CD4-positive, alpha-beta T cell (primary cell): ENCODE measurements around the gene TMEM45A. TPM values are rescaled to one million over a fixed set of nuclear protein-coding genes. Genes with fewer than 3 reads are reported as not detected.
A peak's percentile ranks its signal among the peaks of the same experiment; 100 is the strongest.

Source experiments
- ATAC-seq: fragments of 200-7000 bp; cut with Tn5 transposase; one replicate; pipeline ENCODE4 v1.10.0; 2022; ENCODE audit warnings: mild to moderate bottlenecking; ENCODE audit not compliant: poor library complexity
- CTCF ChIA-PET: fragments of 350-600 bp; sonication (Branson Sonifier 250); formaldehyde crosslinking; loops from one replicate; lab custom pipeline; 2021; ENCODE audit warnings: antibody characterized with exemption, inconsistent platforms; lab: Charles Lee
- POLR2A ChIA-PET: fragments of 350-600 bp; sonication (Branson Sonifier 250); formaldehyde crosslinking; loops from one replicate; lab custom pipeline; 2021; ENCODE audit warnings: antibody characterized with exemption, inconsistent platforms; lab: Charles Lee
- DNase-seq, 14 experiments: peaks; one replicate each; pipeline ENCODE4 v3.0.0-alpha.2; 2013 to 2020; ENCODE audit warnings: mixed read lengths in 2 of 14
- H3K27ac ChIP-seq, 2 donors: one replicate each; pipeline versions ENCODE4 v1.5.1 to v1.7.0; 2013; ENCODE audit warnings: low read length in 2 of 2, low read depth in 1 of 2, mild to moderate bottlenecking in 1 of 2
- H3K27me3 ChIP-seq, 2 experiments: 1 replicate in 1 of 2; 2 replicates in 1 of 2; pipeline versions ENCODE4 v1.6.1 to v1.7.0; 2013; ENCODE audit warnings: low read length in 2 of 2, control low read depth in 1 of 2, mild to moderate bottlenecking in 1 of 2, moderate library complexity in 1 of 2; ENCODE audit not compliant: insufficient read depth in 2 of 2, control insufficient read depth in 1 of 2
- H3K36me3 ChIP-seq: one replicate; pipeline ENCODE4 v1.6.1; 2013; ENCODE audit warnings: low read length, control low read depth; ENCODE audit not compliant: insufficient read depth
- H3K4me1 ChIP-seq: one replicate; pipeline ENCODE4 v1.6.1; 2013; ENCODE audit warnings: low read length, control low read depth; ENCODE audit not compliant: insufficient read depth
- H3K4me3 ChIP-seq: one replicate; pipeline ENCODE4 v1.5.1; 2013; ENCODE audit warnings: mild to moderate bottlenecking, low read length, moderate library complexity
- H3K9me3 ChIP-seq, 2 experiments: 1 replicate in 1 of 2; 2 replicates in 1 of 2; pipeline versions ENCODE4 v1.6.1 to v1.7.0; 2013; ENCODE audit warnings: low read length in 2 of 2, mild to moderate bottlenecking in 2 of 2, control low read depth in 1 of 2, moderate library complexity in 1 of 2; ENCODE audit not compliant: control insufficient read depth in 1 of 2, insufficient read depth in 1 of 2
- H3K27ac Mint-ChIP-seq: one replicate; pipeline ENCODE4 v1.8.0; 2020; ENCODE audit warnings: mixed read lengths
- H3K27me3 Mint-ChIP-seq: one replicate; pipeline ENCODE4 v1.8.0; 2021; ENCODE audit warnings: mixed read lengths
- H3K36me3 Mint-ChIP-seq: one replicate; pipeline ENCODE4 v1.8.0; 2021; ENCODE audit warnings: low read depth, mixed read lengths
- H3K4me1 Mint-ChIP-seq: one replicate; pipeline ENCODE4 v1.8.0; 2021; ENCODE audit warnings: low read depth, mixed read lengths
- H3K4me3 Mint-ChIP-seq: one replicate; pipeline ENCODE4 v1.8.0; 2020; ENCODE audit warnings: mild to moderate bottlenecking, mixed read lengths
- H3K9me3 Mint-ChIP-seq: one replicate; pipeline ENCODE4 v1.8.0; 2020; ENCODE audit warnings: mixed read lengths
- intact Hi-C, 2 experiments: fragments of 100-400 bp; cut with DNase I in 1 of 2; cut with micrococcal nuclease in 1 of 2; formaldehyde crosslinking; loops; one replicate each; pipeline versions ENCODE4 v1.15.1 to v1.9.0; 2023 to 2025; cut with DNase I, micrococcal nuclease
- total RNA-seq, 174 experiments: library from RNA in 2 of 174; stranded (reverse) in 2 of 174; gene quantifications; one replicate each; pipeline ENCODE4 v1.2.3 and lab custom pipeline; 2021 to 2026
- TF ChIP-seq, protein P1 (sequence below): fragments of 200-600 bp; IDR thresholded peaks from one replicate; pipeline ENCODE4 v1.8.0; 2022; ENCODE audit warnings: antibody characterized with exemption, mild to moderate bottlenecking

The TMEM45A gene
- total RNA-seq, 2 experiments from 2014 or later: 0.08 TPM; not detected in 1

DNA sequence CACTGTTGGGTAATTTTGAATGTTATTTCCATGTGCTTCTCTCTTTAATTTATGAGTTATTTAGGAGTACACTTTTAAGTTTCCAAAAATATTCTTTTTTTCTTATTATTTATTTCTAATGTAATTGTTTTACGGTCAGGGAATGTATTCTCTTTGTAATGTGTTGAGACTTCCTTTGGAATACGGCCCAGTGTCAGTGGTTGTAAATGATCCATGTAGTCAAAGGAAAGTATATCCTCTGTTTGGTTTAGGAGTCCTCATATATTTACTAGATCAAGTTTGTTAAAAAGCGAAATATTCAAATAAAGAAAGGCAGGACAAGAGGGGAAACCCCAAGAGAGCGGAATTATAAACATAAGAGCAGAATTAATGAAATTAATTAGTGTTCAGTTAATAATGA is 68.0 kb downstream of the TMEM45A start:
- Mint-ChIP-seq H3K27me3 (no peaks in the 10 kb centered on the region), H3K4me3 (no peak overlapping the region), H3K36me3 (no peaks in the 10 kb centered on the region), H3K9me3 (no peaks in the 10 kb centered on the region), H3K27ac (no peak overlapping the region), H3K4me1 (no peaks in the 10 kb centered on the region)
- H3K36me3 ChIP-seq: no peaks in the 10 kb centered on the region
- no peaks in the 10 kb centered on the region for H3K4me1 ChIP-seq
- H3K27me3 ChIP-seq: no peaks in the 10 kb centered on the region
- TF ChIP-seq, protein P1, sequence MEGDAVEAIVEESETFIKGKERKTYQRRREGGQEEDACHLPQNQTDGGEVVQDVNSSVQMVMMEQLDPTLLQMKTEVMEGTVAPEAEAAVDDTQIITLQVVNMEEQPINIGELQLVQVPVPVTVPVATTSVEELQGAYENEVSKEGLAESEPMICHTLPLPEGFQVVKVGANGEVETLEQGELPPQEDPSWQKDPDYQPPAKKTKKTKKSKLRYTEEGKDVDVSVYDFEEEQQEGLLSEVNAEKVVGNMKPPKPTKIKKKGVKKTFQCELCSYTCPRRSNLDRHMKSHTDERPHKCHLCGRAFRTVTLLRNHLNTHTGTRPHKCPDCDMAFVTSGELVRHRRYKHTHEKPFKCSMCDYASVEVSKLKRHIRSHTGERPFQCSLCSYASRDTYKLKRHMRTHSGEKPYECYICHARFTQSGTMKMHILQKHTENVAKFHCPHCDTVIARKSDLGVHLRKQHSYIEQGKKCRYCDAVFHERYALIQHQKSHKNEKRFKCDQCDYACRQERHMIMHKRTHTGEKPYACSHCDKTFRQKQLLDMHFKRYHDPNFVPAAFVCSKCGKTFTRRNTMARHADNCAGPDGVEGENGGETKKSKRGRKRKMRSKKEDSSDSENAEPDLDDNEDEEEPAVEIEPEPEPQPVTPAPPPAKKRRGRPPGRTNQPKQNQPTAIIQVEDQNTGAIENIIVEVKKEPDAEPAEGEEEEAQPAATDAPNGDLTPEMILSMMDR: no peak
- no peaks in the 10 kb centered on the region for H3K9me3 ChIP-seq
- no peak overlapping the region for H3K4me3 ChIP-seq
- CTCF ChIA-PET: no interaction called here
- ATAC-seq: no peak
- H3K27ac ChIP-seq: no peak overlapping the region
- no peak for DNase-seq
- intact Hi-C loops: no loop called here
- POLR2A ChIA-PET: no interaction called here

DNA sequence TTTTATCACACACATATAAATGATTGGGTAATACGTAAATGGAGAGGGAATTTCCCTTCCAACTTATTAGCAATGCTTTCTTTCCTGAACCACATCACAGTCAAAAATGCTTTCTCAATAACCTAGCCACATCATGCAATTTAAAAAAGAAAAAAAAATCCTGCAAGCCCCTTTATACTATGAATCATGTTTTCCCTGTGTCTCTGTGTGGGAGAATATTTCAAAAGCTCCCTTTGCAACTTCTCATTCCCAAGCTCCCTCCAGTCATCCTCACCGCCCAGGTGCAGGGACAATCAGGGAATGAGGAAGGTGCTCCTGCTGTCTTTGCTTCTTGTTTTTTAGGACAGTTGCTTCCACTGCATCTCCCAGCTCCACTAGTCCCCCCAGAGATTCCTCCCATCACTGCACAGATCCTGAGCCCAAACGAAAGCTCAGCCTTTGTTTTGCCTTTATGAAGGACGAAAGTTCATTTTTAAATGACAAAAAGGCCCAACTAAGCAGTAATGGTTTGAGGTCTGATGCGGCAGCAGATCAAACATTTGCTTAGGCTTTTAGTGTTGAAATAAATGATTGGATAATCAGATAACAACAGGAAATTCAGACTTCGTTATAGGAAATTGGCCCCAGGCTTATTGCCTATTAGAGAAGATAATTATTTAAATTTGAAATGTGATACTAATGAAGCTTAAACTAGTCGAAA is 69.2 kb downstream of the TMEM45A start:
- CTCF ChIA-PET: no interaction called here
- POLR2A ChIA-PET: no interaction called here

DNA sequence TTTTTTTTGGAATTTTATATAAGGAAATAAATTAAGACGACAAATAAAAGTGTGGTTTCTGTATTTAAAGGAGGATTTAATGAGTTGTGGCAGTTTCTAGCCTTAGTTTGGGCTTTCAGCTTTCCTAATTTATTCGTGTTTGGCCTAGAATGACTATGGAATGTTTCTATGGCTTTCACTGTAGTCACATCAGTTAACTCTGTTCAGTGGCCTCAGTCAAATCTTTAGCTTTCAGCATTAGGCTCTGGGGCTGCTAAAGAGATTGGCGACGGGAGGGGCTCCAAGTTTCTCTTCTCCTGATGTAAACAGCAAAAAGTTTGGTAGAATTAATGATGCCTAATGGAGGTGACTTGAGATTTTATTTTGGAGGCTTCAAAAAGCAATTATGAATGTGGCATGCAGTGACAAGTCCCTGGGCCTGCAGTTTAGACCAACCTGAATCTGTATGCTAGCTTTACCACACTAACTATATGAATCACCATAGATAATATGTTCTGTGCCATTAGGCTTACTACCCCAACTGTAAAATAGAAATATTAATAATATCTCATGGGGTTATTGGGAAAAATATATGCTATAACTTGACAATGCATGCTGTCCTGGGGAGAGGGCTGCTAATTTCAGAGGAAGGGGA is 69.9 kb downstream of the TMEM45A start:
- Histone ChIP-seq H3K27ac (no peak overlapping the region), H3K4me3 (no peak overlapping the region), H3K4me1 (no peaks in the 10 kb centered on the region), H3K36me3 (no peaks in the 10 kb centered on the region), H3K27me3 (no peaks in the 10 kb centered on the region), H3K9me3 (no peaks in the 10 kb centered on the region)
- ChIA-PET CTCF (no interaction called here), POLR2A (no interaction called here)
- H3K27ac Mint-ChIP-seq: no peak overlapping the region
- no peaks in the 10 kb centered on the region for H3K4me1 Mint-ChIP-seq
- no peaks in the 10 kb centered on the region for H3K27me3 Mint-ChIP-seq
- intact Hi-C loops: no loop called here
- no peaks in the 10 kb centered on the region for H3K9me3 Mint-ChIP-seq
- DNase-seq (no peak), ATAC-seq (no peak)
- H3K36me3 Mint-ChIP-seq: no peaks in the 10 kb centered on the region
- H3K4me3 Mint-ChIP-seq: no peak overlapping the region
- TF ChIP-seq, protein P1: no peak

More for the DNA sequence above, 69.2 kb downstream of the TMEM45A start:
- no peaks in the 10 kb centered on the region for H3K27me3 Mint-ChIP-seq
- no peaks in the 10 kb centered on the region for H3K4me1 Mint-ChIP-seq
- no peaks in the 10 kb centered on the region for H3K36me3 Mint-ChIP-seq
- TF ChIP-seq, protein P1: no peak
- intact Hi-C loops: no loop called here
- ATAC-seq (no peak), DNase-seq (peak in 2 of 14 experiments; percentile 1 to 11)
- Histone ChIP-seq H3K36me3 (no peaks in the 10 kb centered on the region), H3K9me3 (no peaks in the 10 kb centered on the region), H3K4me1 (no peaks in the 10 kb centered on the region), H3K27me3 (no peaks in the 10 kb centered on the region), H3K27ac (no peak overlapping the region), H3K4me3 (no peak overlapping the region)
- H3K27ac Mint-ChIP-seq: no peak overlapping the region
- H3K4me3 Mint-ChIP-seq: no peak overlapping the region
- H3K9me3 Mint-ChIP-seq: no peaks in the 10 kb centered on the region
